KMS-11 (cell line): ENCODE data around the gene SPHK1.

Experiments
- H2AFZ ChIP-seq: fragments of 200-600 bp; sonication (generic); 2 replicates; pipeline ENCODE4 v1.6.1; 2016; ENCODE audit warnings: antibody characterized with exemption, mixed run types, low read depth
- H3K27ac ChIP-seq: fragments of 200-600 bp; sonication (generic); 2 replicates; pipeline ENCODE4 v1.6.1; 2016; ENCODE audit warnings: mild to moderate bottlenecking, mixed run types
- H3K27me3 ChIP-seq: fragments of 200-600 bp; sonication (generic); 2 replicates; pipeline ENCODE4 v1.6.1; 2017; ENCODE audit warnings: mild to moderate bottlenecking, low read depth, mixed run types, moderate library complexity; ENCODE audit not compliant: insufficient read depth
- H3K36me3 ChIP-seq: fragments of 200-600 bp; sonication (generic); 2 replicates; pipeline ENCODE4 v1.6.1; 2017; ENCODE audit warnings: mild to moderate bottlenecking, mixed run types; ENCODE audit not compliant: insufficient read depth
- H3K4me1 ChIP-seq: fragments of 200-600 bp; sonication (generic); 2 replicates; pipeline ENCODE4 v1.6.1; 2016; ENCODE audit warnings: mild to moderate bottlenecking, low read depth, mixed run types; ENCODE audit not compliant: poor library complexity, severe bottlenecking
- H3K4me2 ChIP-seq: fragments of 200-600 bp; sonication (generic); 2 replicates; pipeline ENCODE4 v1.7.0; 2016; ENCODE audit warnings: mild to moderate bottlenecking, mixed run types
- H3K4me3 ChIP-seq: fragments of 200-600 bp; sonication (generic); IDR thresholded peaks from 2 replicates; pipeline ENCODE4 v1.6.1; 2017; ENCODE audit warnings: low read depth, low read length, mixed read lengths; ENCODE audit not compliant: insufficient read depth
- H3K79me2 ChIP-seq: fragments of 200-600 bp; sonication (generic); 2 replicates; pipeline ENCODE4 v1.6.1; 2016; ENCODE audit warnings: low read depth, mixed run types; ENCODE audit not compliant: insufficient read depth
- H3K9ac ChIP-seq: fragments of 200-600 bp; sonication (generic); 2 replicates; pipeline ENCODE4 v1.6.1; 2016; ENCODE audit warnings: mild to moderate bottlenecking, mixed run types
- H4K20me1 ChIP-seq: fragments of 200-600 bp; sonication (generic); 2 replicates; pipeline ENCODE4 v1.6.1; 2016; ENCODE audit warnings: mild to moderate bottlenecking, mixed run types; ENCODE audit not compliant: insufficient read depth
- TF ChIP-seq, protein P1 (sequence below): fragments of 200-600 bp; sonication (generic); conservative IDR thresholded peaks from 2 replicates; pipeline ENCODE4 v1.6.1; 2017; ENCODE audit warnings: low read depth, mild to moderate bottlenecking, antibody characterized with exemption, low read length, moderate library complexity, mixed read lengths

Gene SPHK1

DNA sequence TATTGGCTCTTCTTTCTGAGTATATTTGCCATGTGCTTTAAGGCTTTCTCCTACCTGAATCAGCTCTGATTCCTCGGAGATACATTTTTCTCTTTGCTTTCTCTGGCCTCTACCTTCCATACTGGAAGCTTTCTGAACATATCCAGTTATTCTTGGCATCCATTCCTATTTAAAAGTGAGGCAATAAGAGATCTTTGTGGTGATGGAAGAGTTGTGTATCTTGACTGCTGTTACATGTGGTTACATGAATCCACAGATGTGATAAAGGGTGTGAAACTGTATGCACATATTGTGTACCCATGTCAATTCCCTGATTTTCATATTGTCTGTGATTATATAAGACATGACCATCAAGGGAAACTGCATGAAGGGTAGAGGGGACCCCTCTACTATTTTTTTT, 44.1 kb downstream of the SPHK1 start:
- no peaks in the 10 kb centered on the region for H3K27me3 ChIP-seq
- H3K79me2 ChIP-seq = peaks cover 51% of the 10 kb centered on the region; the same call in 1 of the 2 replicates
- H3K4me2 ChIP-seq = no peak overlapping the region
- H3K27ac ChIP-seq = no peak overlapping the region
- H3K9ac ChIP-seq = no peak overlapping the region
- no peak overlapping the region for H3K4me3 ChIP-seq
- TF ChIP-seq, protein P1, sequence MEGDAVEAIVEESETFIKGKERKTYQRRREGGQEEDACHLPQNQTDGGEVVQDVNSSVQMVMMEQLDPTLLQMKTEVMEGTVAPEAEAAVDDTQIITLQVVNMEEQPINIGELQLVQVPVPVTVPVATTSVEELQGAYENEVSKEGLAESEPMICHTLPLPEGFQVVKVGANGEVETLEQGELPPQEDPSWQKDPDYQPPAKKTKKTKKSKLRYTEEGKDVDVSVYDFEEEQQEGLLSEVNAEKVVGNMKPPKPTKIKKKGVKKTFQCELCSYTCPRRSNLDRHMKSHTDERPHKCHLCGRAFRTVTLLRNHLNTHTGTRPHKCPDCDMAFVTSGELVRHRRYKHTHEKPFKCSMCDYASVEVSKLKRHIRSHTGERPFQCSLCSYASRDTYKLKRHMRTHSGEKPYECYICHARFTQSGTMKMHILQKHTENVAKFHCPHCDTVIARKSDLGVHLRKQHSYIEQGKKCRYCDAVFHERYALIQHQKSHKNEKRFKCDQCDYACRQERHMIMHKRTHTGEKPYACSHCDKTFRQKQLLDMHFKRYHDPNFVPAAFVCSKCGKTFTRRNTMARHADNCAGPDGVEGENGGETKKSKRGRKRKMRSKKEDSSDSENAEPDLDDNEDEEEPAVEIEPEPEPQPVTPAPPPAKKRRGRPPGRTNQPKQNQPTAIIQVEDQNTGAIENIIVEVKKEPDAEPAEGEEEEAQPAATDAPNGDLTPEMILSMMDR = no peak
- no peak overlapping the region for H2AFZ ChIP-seq
- H4K20me1 ChIP-seq = no peaks in the 10 kb centered on the region; the same call in 1 of the 2 replicates
- no peaks in the 10 kb centered on the region for H3K4me1 ChIP-seq
- no peaks in the 10 kb centered on the region for H3K36me3 ChIP-seq

DNA sequence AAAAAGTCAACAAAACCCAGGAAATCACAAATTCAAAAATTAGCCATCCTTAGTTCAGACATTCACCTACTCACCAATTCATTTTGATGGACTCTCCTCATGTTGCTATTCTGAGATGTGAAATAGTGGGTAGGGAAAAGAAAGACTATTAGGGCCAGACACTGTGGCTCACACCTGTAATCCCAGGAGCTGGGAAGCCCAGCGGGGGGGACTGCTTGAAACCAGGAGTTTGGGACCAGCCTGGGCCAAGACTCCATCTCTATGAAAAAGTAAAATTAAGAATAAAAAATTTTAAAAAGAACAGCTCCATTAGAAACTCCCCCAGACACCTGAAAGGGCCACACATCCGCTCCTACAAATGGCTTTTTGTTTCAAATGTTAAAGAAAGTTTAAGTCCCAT, 47.1 kb downstream of the SPHK1 start:
- Histone ChIP-seq H3K27me3 (no peaks in the 10 kb centered on the region), H3K4me2 (no peak overlapping the region), H3K4me3 (no peak overlapping the region), H3K9ac (no peak overlapping the region), H3K36me3 (no peaks in the 10 kb centered on the region), H3K27ac (no peak overlapping the region), H2AFZ (no peak overlapping the region), H4K20me1 (no peaks in the 10 kb centered on the region; the same call in 1 of the 2 replicates), H3K4me1 (no peaks in the 10 kb centered on the region), H3K79me2 (peaks cover 60% of the 10 kb centered on the region; the same call in 1 of the 2 replicates)
- TF ChIP-seq, protein P1 = no peak

DNA sequence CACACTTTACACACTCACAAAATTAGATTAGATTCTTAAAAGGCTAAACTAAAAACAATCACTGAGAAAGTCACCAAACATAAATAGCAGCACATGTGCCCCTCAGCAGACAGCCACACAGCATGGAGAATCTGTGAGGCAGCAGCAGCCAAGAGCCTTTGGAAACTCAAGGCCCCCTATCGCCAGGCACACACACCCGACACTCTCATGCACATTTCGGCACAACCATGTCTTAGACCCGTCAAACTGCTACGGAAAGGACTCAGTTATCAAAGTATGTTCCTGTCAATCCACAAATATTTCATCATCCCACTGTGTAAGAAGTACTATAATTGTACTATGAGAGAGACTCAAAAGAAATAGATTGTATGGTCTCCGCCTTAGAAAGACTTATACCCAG, 47.6 kb downstream of the SPHK1 start:
- no peaks in the 10 kb centered on the region for H3K4me1 ChIP-seq
- peaks cover 64% of the 10 kb centered on the region; the same call in 1 of the 2 replicates for H3K79me2 ChIP-seq
- no peak overlapping the region for H2AFZ ChIP-seq
- H3K36me3 ChIP-seq = no peaks in the 10 kb centered on the region
- H3K9ac ChIP-seq = no peak overlapping the region
- no peak overlapping the region for H3K4me2 ChIP-seq
- TF ChIP-seq, protein P1 = no peak
- H3K4me3 ChIP-seq = no peak overlapping the region
- H3K27me3 ChIP-seq = no peaks in the 10 kb centered on the region
- H4K20me1 ChIP-seq = no peaks in the 10 kb centered on the region; the same call in 1 of the 2 replicates
- H3K27ac ChIP-seq = no peak overlapping the region

DNA sequence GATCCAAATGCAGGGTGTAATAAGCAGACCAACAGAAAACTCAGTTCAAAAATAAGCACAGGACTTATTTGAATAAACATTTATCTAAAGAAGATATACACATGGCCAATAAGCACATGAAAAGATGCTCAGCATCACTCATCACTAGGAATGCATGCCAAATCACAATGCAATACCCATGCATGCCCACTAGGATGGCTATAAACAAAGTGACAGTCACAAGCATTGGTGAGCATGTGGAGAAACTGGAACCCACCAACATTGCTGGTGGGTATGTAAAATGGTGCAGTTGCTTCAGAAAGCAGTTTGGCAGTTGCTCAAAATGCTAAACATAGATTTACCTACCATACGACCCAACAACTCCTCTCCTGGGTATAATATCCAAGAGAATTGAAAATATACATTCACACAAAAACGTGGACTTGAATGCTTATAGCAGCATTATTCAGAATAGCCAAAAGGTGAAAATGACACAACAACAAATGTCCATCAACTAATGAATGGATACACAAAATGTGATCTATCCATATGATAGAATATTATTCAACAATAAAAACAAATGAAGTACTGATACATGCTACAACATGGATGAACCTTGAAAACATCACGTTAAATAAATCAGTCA, 48.4 kb downstream of the SPHK1 start:
- Histone ChIP-seq H4K20me1 (no peaks in the 10 kb centered on the region; the same call in 1 of the 2 replicates), H3K36me3 (no peaks in the 10 kb centered on the region), H2AFZ (no peak overlapping the region), H3K4me2 (no peak overlapping the region), H3K4me1 (no peaks in the 10 kb centered on the region), H3K79me2 (peaks cover 59% of the 10 kb centered on the region; the same call in 1 of the 2 replicates), H3K9ac (no peak overlapping the region), H3K27me3 (no peaks in the 10 kb centered on the region), H3K4me3 (no peak overlapping the region), H3K27ac (no peak overlapping the region)
- TF ChIP-seq, protein P1 = peak; percentile 81
